HEK293 (cell line): ENCODE data around the gene RMND5B.

Experiments
- CTCF ChIA-PET: fragments of 350-600 bp; formaldehyde crosslinking; extraction: SDS; loops from one replicate; lab custom pipeline; 2021; ENCODE audit warnings: antibody characterized with exemption; lab: Yijun Ruan, JAX
- POLR2A ChIA-PET: fragments of 300-600 bp; formaldehyde crosslinking; extraction: SDS; loops from one replicate; lab custom pipeline; 2020; ENCODE audit warnings: antibody characterized with exemption, inconsistent platforms; lab: Yijun Ruan, JAX
- H3K27ac ChIP-seq: fragments of 200-500 bp; sonication (Bioruptor generic); 2 replicates; pipeline ENCODE4 v1.5.1; 2014; ENCODE audit warnings: low read depth, low read length, control low read depth, inconsistent platforms; ENCODE audit errors: extremely low read depth
- H3K36me3 ChIP-seq, 2 experiments: fragments of 200-500 bp in 1 of 2; sonication (Bioruptor generic) in 1 of 2; 1 replicate in 1 of 2; 2 replicates in 1 of 2; pipeline ENCODE4 v1.5.1; 2014 to 2017; ENCODE audit warnings: inconsistent platforms in 2 of 2, low read length in 2 of 2; ENCODE audit not compliant: control insufficient read depth in 2 of 2, insufficient read depth in 1 of 2
- H3K4me1 ChIP-seq: fragments of 200-500 bp; sonication (Bioruptor generic); 2 replicates; pipeline ENCODE4 v1.5.1; 2014; ENCODE audit warnings: mild to moderate bottlenecking, low read length, inconsistent platforms; ENCODE audit not compliant: control insufficient read depth, insufficient read depth
- H3K4me3 ChIP-seq: 2 replicates; pipeline ENCODE4 v1.5.1; 2011; ENCODE audit warnings: low read depth, mild to moderate bottlenecking, control low read depth, low read length, moderate library complexity
- H3K9me3 ChIP-seq: fragments of 200-500 bp; sonication (Bioruptor generic); 2 replicates; pipeline ENCODE4 v1.5.1; 2014; ENCODE audit warnings: low read depth, low read length, inconsistent platforms; ENCODE audit not compliant: control insufficient read depth, insufficient read depth
- EGR2 ChIP-seq: fragments of 450-650 bp; formaldehyde crosslinking; IDR thresholded peaks from 2 replicates; pipeline ENCODE4 v1.5.1; 2016; ENCODE audit warnings: low read depth, missing biosample characterization, missing genetic modification characterization
- GLIS2 ChIP-seq: fragments of 450-650 bp; formaldehyde crosslinking; IDR thresholded peaks from 2 replicates; pipeline ENCODE4 v1.5.1; 2016; ENCODE audit warnings: missing biosample characterization, missing genetic modification characterization
- PRDM1 ChIP-seq: fragments of 450-650 bp; formaldehyde crosslinking; IDR thresholded peaks from 2 replicates; pipeline ENCODE4; 2016; ENCODE audit warnings: missing biosample characterization, missing genetic modification characterization
- REPIN1 ChIP-seq: fragments of 450-650 bp; formaldehyde crosslinking; IDR thresholded peaks from 2 replicates; pipeline ENCODE4 v1.5.1; 2017; ENCODE audit warnings: missing biosample characterization, missing genetic modification characterization, low read depth
- ZFHX2 ChIP-seq: fragments of 450-650 bp; formaldehyde crosslinking; conservative IDR thresholded peaks from 2 replicates; pipeline ENCODE4 v1.5.1; 2016; ENCODE audit warnings: missing biosample characterization, missing genetic modification characterization
- ZNF10 ChIP-seq: fragments of 450-650 bp; formaldehyde crosslinking; IDR thresholded peaks from 2 replicates; pipeline ENCODE4 v1.5.1; 2017; ENCODE audit warnings: missing biosample characterization, missing genetic modification characterization
- ZNF146 ChIP-seq: fragments of 450-650 bp; formaldehyde crosslinking; IDR thresholded peaks from 2 replicates; pipeline ENCODE4 v1.5.1; 2016; ENCODE audit warnings: missing biosample characterization, missing genetic modification characterization
- ZNF214 ChIP-seq: fragments of 450-650 bp; formaldehyde crosslinking; IDR thresholded peaks from 2 replicates; pipeline ENCODE4 v1.5.1; 2017; ENCODE audit warnings: missing biosample characterization, mild to moderate bottlenecking, missing genetic modification characterization, borderline replicate concordance
- ZNF416 ChIP-seq: fragments of 450-650 bp; formaldehyde crosslinking; IDR thresholded peaks from 2 replicates; pipeline ENCODE4 v1.5.1; 2016; ENCODE audit warnings: missing biosample characterization, missing genetic modification characterization
- ZNF473 ChIP-seq: fragments of 450-650 bp; formaldehyde crosslinking; IDR thresholded peaks from 2 replicates; pipeline ENCODE4 v1.5.1; 2017; ENCODE audit warnings: missing biosample characterization, missing genetic modification characterization
- ZNF501 ChIP-seq: fragments of 450-650 bp; formaldehyde crosslinking; IDR thresholded peaks from 2 replicates; pipeline ENCODE4 v1.5.1; 2016; ENCODE audit warnings: missing biosample characterization, missing genetic modification characterization
- ZNF514 ChIP-seq: fragments of 450-650 bp; formaldehyde crosslinking; IDR thresholded peaks from 2 replicates; pipeline ENCODE4 v1.5.1; 2016; ENCODE audit warnings: missing biosample characterization, missing genetic modification characterization
- ZNF529 ChIP-seq: fragments of 450-650 bp; formaldehyde crosslinking; IDR thresholded peaks from 2 replicates; pipeline ENCODE4 v1.5.1; 2017; ENCODE audit warnings: missing genetic modification characterization, missing biosample characterization; ENCODE audit not compliant: insufficient replicate concordance
- ZNF530 ChIP-seq: fragments of 450-650 bp; formaldehyde crosslinking; IDR thresholded peaks from 2 replicates; pipeline ENCODE4 v1.5.1; 2016; ENCODE audit warnings: low read depth, missing biosample characterization, missing genetic modification characterization
- ZNF548 ChIP-seq: fragments of 450-650 bp; formaldehyde crosslinking; IDR thresholded peaks from 2 replicates; pipeline ENCODE4 v1.5.1; 2016; ENCODE audit warnings: missing biosample characterization, missing genetic modification characterization
- ZNF560 ChIP-seq: fragments of 450-650 bp; formaldehyde crosslinking; IDR thresholded peaks from 2 replicates; pipeline ENCODE4 v1.5.1; 2017; ENCODE audit warnings: missing biosample characterization, missing genetic modification characterization, borderline replicate concordance
- ZNF76 ChIP-seq: fragments of 450-650 bp; formaldehyde crosslinking; IDR thresholded peaks from 2 replicates; pipeline ENCODE4; 2016; ENCODE audit warnings: low read depth, missing biosample characterization, missing genetic modification characterization, borderline replicate concordance
- ZNF785 ChIP-seq: fragments of 450-650 bp; formaldehyde crosslinking; IDR thresholded peaks from 2 replicates; pipeline ENCODE4 v1.5.1; 2016; ENCODE audit warnings: missing biosample characterization, missing genetic modification characterization
- ZNF792 ChIP-seq: fragments of 450-650 bp; formaldehyde crosslinking; IDR thresholded peaks from 2 replicates; pipeline ENCODE4 v1.5.1; 2016; ENCODE audit warnings: missing biosample characterization, missing genetic modification characterization
- TF ChIP-seq, protein P1 (sequence below): IDR thresholded peaks from 2 replicates; pipeline ENCODE4 v1.6.1; 2011; ENCODE audit warnings: mild to moderate bottlenecking, low read depth, low read length, borderline replicate concordance
- TF ChIP-seq, protein P2 (sequence below): fragments of 450-650 bp; formaldehyde crosslinking; IDR thresholded peaks from 2 replicates; pipeline ENCODE4 v1.5.1; 2016; ENCODE audit warnings: missing biosample characterization, missing genetic modification characterization

The RMND5B gene

GRCh38 chr5:178106086-178106485, 24.7 kb upstream of the RMND5B start:
- no peak overlapping the region for H3K4me3 ChIP-seq
- CTCF ChIA-PET, result interaction anchor here (2.2 to 2.4 kb wide), 2 partner anchors 15 to 30 kb away, joined by 7 to 12 read pairs; no protein-coding TSS in a partner anchor
- POLR2A ChIA-PET, result interaction anchor here (0.9 to 1.8 kb wide), 2 partner anchors 48 to 98 kb away, joined by 3 to 5 read pairs; partner anchors contain the start of genes HNRNPAB and NHP2
- no peaks in the 10 kb centered on the region for H3K36me3 ChIP-seq
- H3K4me1 ChIP-seq, result no peaks in the 10 kb centered on the region
- H3K27ac ChIP-seq, result no peak overlapping the region
- no peaks in the 10 kb centered on the region for H3K9me3 ChIP-seq
- no peak for TF ChIP-seq ZNF416
- TF ChIP-seq ZNF792 (tag by site-specific recombination), result no peak
- no peak for TF ChIP-seq ZNF501 (tag by site-specific recombination)

DNA sequence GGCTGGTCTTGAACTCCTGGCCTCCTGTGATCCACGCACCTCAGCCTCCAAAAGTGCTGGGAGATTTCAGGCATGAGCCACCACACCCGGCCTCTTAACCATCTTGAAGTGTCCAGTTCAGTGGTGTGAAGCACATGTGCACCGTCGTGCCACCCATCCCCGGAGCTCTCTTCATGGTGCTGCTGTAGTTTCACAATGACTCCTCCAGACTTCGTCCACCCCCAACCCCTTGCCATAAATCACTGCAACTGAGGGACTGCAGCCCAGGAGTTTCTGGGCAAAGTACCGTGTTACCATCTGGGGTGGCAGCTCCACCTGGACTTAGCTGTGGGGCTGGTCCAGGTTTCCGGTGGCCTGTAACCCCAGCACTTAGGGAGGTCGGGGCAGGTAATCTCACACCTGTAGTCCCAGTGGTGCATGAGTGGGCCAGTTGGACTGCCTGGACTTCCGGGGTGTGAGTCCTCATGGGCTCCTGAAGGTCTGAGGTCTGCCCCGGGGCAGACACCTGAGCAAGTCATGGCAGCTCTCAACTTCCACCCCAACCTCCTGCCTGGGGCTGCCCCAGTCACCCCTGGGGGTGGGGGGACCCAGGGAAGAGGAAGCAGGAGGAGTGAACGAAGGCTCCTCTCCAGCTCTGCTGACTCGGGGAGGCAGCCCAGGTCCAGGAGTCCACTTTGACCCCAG, 24.1 kb upstream of the RMND5B start:
- TF ChIP-seq REPIN1 (tag by site-specific recombination) (no peak), ZNF560 (tag by site-specific recombination) (no peak), ZNF530 (tag by site-specific recombination) (no peak), ZNF473 (tag by site-specific recombination) (no peak), ZFHX2 (0 out of 2 replicates have a peak, but pooled peaks have one; percentile 13), EGR2 (peak; percentile 21; the same call in 1 of the 2 replicates)
- Histone ChIP-seq H3K36me3 (no peaks in the 10 kb centered on the region), H3K27ac (no peak overlapping the region), H3K4me1 (no peaks in the 10 kb centered on the region), H3K4me3 (no peak overlapping the region), H3K9me3 (no peaks in the 10 kb centered on the region)
- ChIA-PET POLR2A (interaction anchor here (1.8 kb wide), 1 partner anchor 98 kb away, joined by 5 read pairs; the partner anchor contains the start of gene HNRNPAB), CTCF (interaction anchor here (2.2 to 2.4 kb wide), 2 partner anchors 14 to 31 kb away, joined by 7 to 12 read pairs; no protein-coding TSS in a partner anchor)

- H3K27ac ChIP-seq, result no peak overlapping the region
- ChIA-PET POLR2A (no interaction called here), CTCF (interaction anchor here (1.1 kb wide), 1 partner anchor 28 kb away, joined by 4 read pairs; no protein-coding TSS in a partner anchor)
- H3K4me3 ChIP-seq, result no peak overlapping the region
- TF ChIP-seq, protein P1, sequence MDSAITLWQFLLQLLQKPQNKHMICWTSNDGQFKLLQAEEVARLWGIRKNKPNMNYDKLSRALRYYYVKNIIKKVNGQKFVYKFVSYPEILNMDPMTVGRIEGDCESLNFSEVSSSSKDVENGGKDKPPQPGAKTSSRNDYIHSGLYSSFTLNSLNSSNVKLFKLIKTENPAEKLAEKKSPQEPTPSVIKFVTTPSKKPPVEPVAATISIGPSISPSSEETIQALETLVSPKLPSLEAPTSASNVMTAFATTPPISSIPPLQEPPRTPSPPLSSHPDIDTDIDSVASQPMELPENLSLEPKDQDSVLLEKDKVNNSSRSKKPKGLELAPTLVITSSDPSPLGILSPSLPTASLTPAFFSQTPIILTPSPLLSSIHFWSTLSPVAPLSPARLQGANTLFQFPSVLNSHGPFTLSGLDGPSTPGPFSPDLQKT, result no peak
- no peak for TF ChIP-seq GLIS2 (tag by site-specific recombination)
- TF ChIP-seq EGR2, result no peak
- no peak for TF ChIP-seq ZFHX2
- TF ChIP-seq, protein P2, sequence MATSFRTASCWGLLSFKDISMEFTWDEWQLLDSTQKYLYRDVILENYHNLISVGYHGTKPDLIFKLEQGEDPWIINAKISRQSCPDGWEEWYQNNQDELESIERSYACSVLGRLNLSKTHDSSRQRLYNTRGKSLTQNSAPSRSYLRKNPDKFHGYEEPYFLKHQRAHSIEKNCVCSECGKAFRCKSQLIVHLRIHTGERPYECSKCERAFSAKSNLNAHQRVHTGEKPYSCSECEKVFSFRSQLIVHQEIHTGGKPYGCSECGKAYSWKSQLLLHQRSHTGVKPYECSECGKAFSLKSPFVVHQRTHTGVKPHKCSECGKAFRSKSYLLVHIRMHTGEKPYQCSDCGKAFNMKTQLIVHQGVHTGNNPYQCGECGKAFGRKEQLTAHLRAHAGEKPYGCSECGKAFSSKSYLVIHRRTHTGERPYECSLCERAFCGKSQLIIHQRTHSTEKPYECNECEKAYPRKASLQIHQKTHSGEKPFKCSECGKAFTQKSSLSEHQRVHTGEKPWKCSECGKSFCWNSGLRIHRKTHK (tag by site-specific recombination), result no peak
- no peak for TF ChIP-seq PRDM1 (tag by site-specific recombination)
- TF ChIP-seq ZNF214 (tag by site-specific recombination), result no peak
- TF ChIP-seq ZNF146 (tag by site-specific recombination), result no peak
- TF ChIP-seq ZNF548 (tag by site-specific recombination), result no peak
- TF ChIP-seq ZNF514 (tag by site-specific recombination), result no peak
- TF ChIP-seq ZNF529, result no peak
- TF ChIP-seq ZNF76, result no peak
- TF ChIP-seq ZNF10 (tag by site-specific recombination), result no peak
- no peak for TF ChIP-seq ZNF785 (tag by site-specific recombination)
- no peaks in the 10 kb centered on the region for H3K9me3 ChIP-seq
- no peaks in the 10 kb centered on the region for H3K4me1 ChIP-seq
- H3K36me3 ChIP-seq, result no peaks in the 10 kb centered on the region
These were observed 23.0 kb upstream of the RMND5B start for GRCh38 chr5:178107756-178108310.
